Parathyroid adenoma (tissue), 2 donors: ENCODE results near the gene ARSG.

Source experiments
- H2AFZ ChIP-seq: fragments of 300-600 bp; sonication (generic); one replicate; pipeline ENCODE4 v1.7.0; 2017; ENCODE audit warnings: antibody characterized with exemption, mild to moderate bottlenecking
- H3K27ac ChIP-seq: fragments of 300-600 bp; sonication (generic); one replicate; pipeline ENCODE4 v1.7.0; 2017
- H3K27me3 ChIP-seq: fragments of 300-600 bp; sonication (generic); one replicate; pipeline ENCODE4 v1.7.0; 2017; ENCODE audit warnings: low read length; ENCODE audit not compliant: control insufficient read depth, insufficient read depth
- H3K36me3 ChIP-seq: fragments of 300-600 bp; sonication (generic); one replicate; pipeline ENCODE4 v1.7.0; 2017; ENCODE audit warnings: low read length; ENCODE audit not compliant: control insufficient read depth, insufficient read depth
- H3K4me1 ChIP-seq: fragments of 300-600 bp; sonication (generic); one replicate; pipeline ENCODE4 v1.7.0; 2017; ENCODE audit warnings: control low read depth
- H3K4me2 ChIP-seq: fragments of 300-600 bp; sonication (generic); one replicate; pipeline ENCODE4 v1.7.0; 2017; ENCODE audit warnings: low read length
- H3K4me3 ChIP-seq: fragments of 300-600 bp; sonication (generic); one replicate; pipeline ENCODE4 v1.7.0; 2017; ENCODE audit warnings: low read depth, low read length
- H3K79me2 ChIP-seq: fragments of 300-600 bp; sonication (generic); one replicate; pipeline ENCODE4 v1.7.0; 2017; ENCODE audit warnings: control low read depth
- H3K9ac ChIP-seq: fragments of 300-600 bp; sonication (generic); one replicate; pipeline ENCODE4 v1.7.0; 2017; ENCODE audit warnings: mild to moderate bottlenecking
- H3K9me3 ChIP-seq: fragments of 300-600 bp; sonication (generic); one replicate; pipeline ENCODE4 v1.7.0; 2017; ENCODE audit warnings: low read length; ENCODE audit not compliant: control insufficient read depth
- TF ChIP-seq, protein P1 (sequence below): fragments of 300-600 bp; sonication (generic); IDR thresholded peaks from one replicate; pipeline ENCODE4 v1.7.0; 2017; ENCODE audit warnings: antibody characterized with exemption, mild to moderate bottlenecking
- donor health status: primary hyperparathyroidism.

Gene ARSG

DNA sequence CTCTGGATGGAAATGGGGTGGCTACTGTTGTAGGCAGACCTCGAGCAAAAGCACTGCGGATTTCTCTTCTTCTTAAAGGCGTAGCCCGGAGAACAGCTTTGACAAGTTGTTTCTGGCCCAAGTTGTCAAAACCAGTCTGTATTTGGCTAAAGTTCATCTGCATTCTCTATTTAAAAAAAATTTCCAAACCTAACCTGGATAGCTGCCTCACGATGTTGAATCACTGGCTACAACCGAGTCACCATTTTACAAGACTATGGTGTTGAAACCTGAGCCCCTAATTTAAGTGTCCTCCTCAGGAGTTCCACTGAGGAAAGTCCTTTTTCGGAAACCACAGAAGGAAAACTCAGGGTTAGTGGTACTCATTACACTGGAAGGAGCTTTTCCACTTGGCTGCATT lies 1.8 kb upstream of the ARSG start:
- Histone ChIP-seq H3K36me3 (no peaks in the 10 kb centered on the region), H3K4me3 (no peak overlapping the region), H3K27me3 (no peaks in the 10 kb centered on the region), H3K4me1 (peaks cover 4% of the 10 kb centered on the region), H3K9me3 (no peaks in the 10 kb centered on the region), H3K9ac (no peak overlapping the region), H3K4me2 (no peak overlapping the region), H3K27ac (no peak overlapping the region), H2AFZ (no peak overlapping the region), H3K79me2 (no peaks in the 10 kb centered on the region)
- TF ChIP-seq, protein P1, sequence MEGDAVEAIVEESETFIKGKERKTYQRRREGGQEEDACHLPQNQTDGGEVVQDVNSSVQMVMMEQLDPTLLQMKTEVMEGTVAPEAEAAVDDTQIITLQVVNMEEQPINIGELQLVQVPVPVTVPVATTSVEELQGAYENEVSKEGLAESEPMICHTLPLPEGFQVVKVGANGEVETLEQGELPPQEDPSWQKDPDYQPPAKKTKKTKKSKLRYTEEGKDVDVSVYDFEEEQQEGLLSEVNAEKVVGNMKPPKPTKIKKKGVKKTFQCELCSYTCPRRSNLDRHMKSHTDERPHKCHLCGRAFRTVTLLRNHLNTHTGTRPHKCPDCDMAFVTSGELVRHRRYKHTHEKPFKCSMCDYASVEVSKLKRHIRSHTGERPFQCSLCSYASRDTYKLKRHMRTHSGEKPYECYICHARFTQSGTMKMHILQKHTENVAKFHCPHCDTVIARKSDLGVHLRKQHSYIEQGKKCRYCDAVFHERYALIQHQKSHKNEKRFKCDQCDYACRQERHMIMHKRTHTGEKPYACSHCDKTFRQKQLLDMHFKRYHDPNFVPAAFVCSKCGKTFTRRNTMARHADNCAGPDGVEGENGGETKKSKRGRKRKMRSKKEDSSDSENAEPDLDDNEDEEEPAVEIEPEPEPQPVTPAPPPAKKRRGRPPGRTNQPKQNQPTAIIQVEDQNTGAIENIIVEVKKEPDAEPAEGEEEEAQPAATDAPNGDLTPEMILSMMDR: no peak

DNA sequence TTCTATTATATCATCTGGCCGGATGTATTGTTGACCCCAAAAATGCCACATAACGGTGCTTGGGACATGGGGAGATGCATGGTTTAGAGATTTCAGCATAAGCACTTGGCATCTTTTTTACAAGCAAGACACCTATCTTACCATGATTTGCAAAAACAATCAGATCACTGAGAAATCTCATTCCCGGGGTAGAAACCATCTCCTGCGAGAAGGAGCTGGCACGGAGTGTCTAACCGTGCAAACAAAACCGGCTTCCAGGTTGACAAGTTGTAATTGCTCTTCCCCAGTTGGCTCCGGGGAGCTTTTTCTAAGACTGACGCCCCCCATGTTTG lies 1.4 kb upstream of the ARSG start:
- Histone ChIP-seq H3K79me2 (no peaks in the 10 kb centered on the region), H3K4me2 (no peak overlapping the region), H3K4me3 (peak overlapping the region; percentile 20), H3K9ac (no peak overlapping the region), H3K36me3 (no peaks in the 10 kb centered on the region), H3K27ac (no peak overlapping the region), H2AFZ (peak overlapping the region; percentile 62), H3K9me3 (no peaks in the 10 kb centered on the region), H3K4me1 (peaks cover 4% of the 10 kb centered on the region), H3K27me3 (no peaks in the 10 kb centered on the region)
- TF ChIP-seq, protein P1: no peak

DNA sequence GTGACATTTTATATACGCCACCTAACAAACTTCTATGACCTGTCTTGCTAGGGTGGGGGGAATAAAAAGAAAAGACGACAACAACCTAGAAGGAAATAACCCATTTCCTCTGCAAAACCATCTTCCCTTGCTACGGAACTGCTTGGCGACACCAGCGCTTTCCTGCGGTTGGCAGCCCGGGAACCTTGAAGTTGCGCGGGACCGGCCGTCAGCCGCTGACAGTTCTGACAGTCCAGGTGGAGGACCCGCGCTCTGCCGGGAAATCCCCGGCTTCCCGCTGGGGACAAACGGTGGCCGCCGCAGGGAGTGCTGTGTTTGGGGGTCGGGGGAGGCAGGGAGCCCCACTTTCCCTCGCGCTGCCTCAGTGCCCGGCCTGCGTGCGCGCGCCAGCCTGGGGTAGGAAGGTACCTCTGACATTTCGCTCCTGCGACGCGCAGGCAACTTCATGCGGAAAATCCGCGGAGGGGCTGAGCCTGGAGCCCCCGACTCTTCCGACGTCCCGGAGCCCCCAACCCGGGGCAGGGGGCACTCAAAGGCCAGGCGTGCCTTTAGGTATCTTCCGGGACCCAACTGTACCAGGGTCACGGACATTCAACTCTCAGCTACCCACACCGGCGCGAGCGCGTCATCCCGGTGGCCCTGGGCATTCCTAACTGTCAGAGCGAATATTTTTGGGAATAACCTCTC lies 884 bp upstream of the ARSG start:
- TF ChIP-seq, protein P1: no peak
- no peak overlapping the region for H3K27ac ChIP-seq
- H3K4me3 ChIP-seq: peak overlapping the region; percentile 20
- H3K36me3 ChIP-seq: no peaks in the 10 kb centered on the region
- no peaks in the 10 kb centered on the region for H3K9me3 ChIP-seq
- no peak overlapping the region for H3K9ac ChIP-seq
- peaks cover 4% of the 10 kb centered on the region for H3K4me1 ChIP-seq
- H3K79me2 ChIP-seq: no peaks in the 10 kb centered on the region
- H3K4me2 ChIP-seq: peak overlapping the region; percentile 65
- H3K27me3 ChIP-seq: no peaks in the 10 kb centered on the region
- H2AFZ ChIP-seq: peak overlapping the region; percentile 62

DNA sequence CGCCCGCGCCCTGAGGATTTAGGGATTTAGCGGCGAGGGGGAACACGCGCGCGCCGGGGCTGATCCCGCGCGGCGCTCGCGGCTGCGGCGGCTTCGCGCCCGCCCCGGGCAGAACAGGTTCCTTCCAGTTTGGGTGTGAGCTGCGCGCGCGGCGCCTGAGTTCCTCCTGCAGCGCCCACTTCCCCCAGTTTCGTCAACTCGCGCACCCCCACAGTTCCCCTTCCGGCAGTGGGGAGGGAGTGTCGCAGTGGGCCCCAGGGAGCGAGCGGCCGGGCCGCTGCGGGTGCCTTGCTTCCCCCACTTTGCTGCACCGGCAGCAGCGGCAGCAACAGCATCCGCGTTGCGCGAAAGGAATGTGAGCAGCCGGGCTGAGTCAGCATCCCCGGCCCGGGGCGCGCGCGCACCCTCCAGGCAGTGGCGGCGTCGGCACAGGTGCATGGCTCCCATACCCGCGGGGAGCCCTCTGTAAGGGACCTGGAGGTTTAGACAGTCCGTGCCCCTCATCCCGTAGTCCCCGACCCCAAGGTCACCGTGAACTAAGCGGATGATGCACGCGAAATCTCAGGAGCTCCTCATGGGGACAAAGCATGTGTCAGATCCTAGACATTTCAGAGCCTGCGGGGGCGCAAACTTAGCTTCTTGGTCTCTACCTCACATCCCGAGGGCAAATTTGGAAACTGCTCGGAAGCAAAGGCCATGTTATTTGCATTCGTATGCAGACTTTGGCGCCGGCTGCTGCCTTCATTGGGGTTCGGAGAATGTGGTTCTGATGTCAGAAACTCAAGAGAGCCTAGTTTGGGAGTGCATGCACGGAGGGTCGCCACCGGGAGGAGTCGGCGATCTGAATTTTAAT lies 767 bp downstream of the ARSG start:
- Histone ChIP-seq H3K36me3 (no peaks in the 10 kb centered on the region), H3K9me3 (no peaks in the 10 kb centered on the region), H3K4me1 (peaks cover 4% of the 10 kb centered on the region), H3K4me2 (peak overlapping the region; percentile 93), H3K4me3 (peak overlapping the region; percentile 67), H2AFZ (peak overlapping the region; percentile 89), H3K79me2 (no peaks in the 10 kb centered on the region), H3K9ac (no peak overlapping the region), H3K27me3 (no peaks in the 10 kb centered on the region), H3K27ac (peak overlapping the region; percentile 12)
- TF ChIP-seq, protein P1: no peak
